SK-N-SH (cell line): ENCODE results near the gene TBC1D8. TPM values are rescaled to one million over a fixed set of nuclear protein-coding genes. Genes with fewer than 3 reads are reported as not detected.

Experiments used
- CTCF ChIA-PET: fragments of 300-600, 350-600 bp; formaldehyde crosslinking; extraction: SDS; loops from one replicate; lab custom pipeline; 2021; lab: Yijun Ruan, JAX
- POLR2A ChIA-PET: fragments of 350-600 bp; sonication (Branson Sonifier 250); formaldehyde crosslinking; extraction: SDS; loops from one replicate; lab custom pipeline; 2020; ENCODE audit warnings: antibody characterized with exemption, inconsistent platforms; lab: Yijun Ruan, JAX
- DNase-seq: peaks from one replicate; pipeline ENCODE4 v3.0.0; 2012
- H2AFZ ChIP-seq: fragments of 200-600 bp; sonication (generic); 2 replicates; pipeline ENCODE4 v1.8.1; 2016; ENCODE audit warnings: antibody characterized with exemption, mild to moderate bottlenecking, low read depth
- H3F3A ChIP-seq: fragments of 200-600 bp; sonication (generic); replicated peaks from 2 replicates; pipeline ENCODE3; 2016; ENCODE audit warnings: antibody characterized with exemption, mild to moderate bottlenecking; ENCODE audit not compliant: insufficient read depth
- H3K27ac ChIP-seq, 2 experiments: fragments of 200-500 bp in 1 of 2; fragments of 200-600 bp in 1 of 2; sonication (Bioruptor generic) in 1 of 2; sonication (generic), shearing (Covaris generic) in 1 of 2; 2 replicates each; pipeline versions ENCODE4 v1.5.1 to v1.6.1; 2014 to 2016; ENCODE audit warnings: low read depth in 2 of 2, inconsistent platforms in 1 of 2, low read length in 1 of 2, mild to moderate bottlenecking in 1 of 2, mixed read lengths in 1 of 2
- H3K27me3 ChIP-seq: fragments of 200-600 bp; sonication (generic), shearing (Covaris generic); 2 replicates; pipeline ENCODE4 v1.6.1; 2016; ENCODE audit warnings: mixed run types; ENCODE audit not compliant: insufficient read depth
- H3K36me3 ChIP-seq, 2 experiments: fragments of 200-500 bp in 1 of 2; fragments of 200-600 bp in 1 of 2; sonication (Bioruptor generic) in 1 of 2; sonication (generic) in 1 of 2; replicated peaks in 1 of 2; 2 replicates each; pipeline versions ENCODE3 to v1.5.1; 2014 to 2016; ENCODE audit warnings: low read length in 1 of 2, mild to moderate bottlenecking in 1 of 2; ENCODE audit not compliant: insufficient read depth in 2 of 2, control insufficient read depth in 1 of 2
- H3K4me1 ChIP-seq, 2 experiments: fragments of 200-500 bp in 1 of 2; fragments of 200-600 bp in 1 of 2; sonication (Bioruptor generic) in 1 of 2; sonication (generic), shearing (Covaris generic) in 1 of 2; 2 replicates each; pipeline versions ENCODE4 v1.5.1 to v1.6.1; 2014 to 2016; ENCODE audit warnings: low read depth in 1 of 2, low read length in 1 of 2, mixed run types in 1 of 2; ENCODE audit not compliant: insufficient read depth in 2 of 2, control insufficient read depth in 1 of 2
- H3K4me2 ChIP-seq: fragments of 200-600 bp; sonication (generic), shearing (Covaris generic); 2 replicates; pipeline ENCODE4 v1.6.1; 2017; ENCODE audit warnings: mixed run types
- H3K4me3 ChIP-seq, 2 experiments: fragments of 200-500 bp in 1 of 2; fragments of 200-600 bp in 1 of 2; sonication (Bioruptor generic) in 1 of 2; sonication (generic), shearing (Covaris generic) in 1 of 2; 2 replicates each; pipeline versions ENCODE4 v1.5.1 to v1.8.1; 2014 to 2016; ENCODE audit warnings: low read depth in 2 of 2, inconsistent platforms in 1 of 2, low read length in 1 of 2, mild to moderate bottlenecking in 1 of 2, mixed read lengths in 1 of 2, moderate library complexity in 1 of 2
- H3K79me2 ChIP-seq: fragments of 200-600 bp; sonication (generic); 2 replicates; pipeline ENCODE4 v1.8.1; 2017; ENCODE audit warnings: mild to moderate bottlenecking; ENCODE audit not compliant: insufficient read depth
- H3K9ac ChIP-seq: fragments of 200-600 bp; sonication (generic); 2 replicates; pipeline ENCODE4 v1.6.1; 2017; ENCODE audit warnings: mixed run types
- H3K9me2 ChIP-seq: fragments of 200-600 bp; sonication (generic); 2 replicates; pipeline ENCODE4 v1.6.1; 2017; ENCODE audit warnings: mixed run types
- H3K9me3 ChIP-seq: fragments of 200-600 bp; sonication (generic); 2 replicates; pipeline ENCODE4 v1.6.1; 2017; ENCODE audit warnings: mixed run types, mild to moderate bottlenecking, moderate library complexity
- H4K20me1 ChIP-seq: fragments of 200-600 bp; sonication (generic); 2 replicates; pipeline ENCODE4 v1.6.1; 2017; ENCODE audit warnings: mild to moderate bottlenecking, mixed run types; ENCODE audit not compliant: insufficient read depth
- CHD2 ChIP-seq: fragments of 150-350 bp; IDR thresholded peaks from 2 replicates; pipeline ENCODE4 v1.6.1; 2018; ENCODE audit warnings: low read length; ENCODE audit not compliant: partially characterized antibody
- ELF1 ChIP-seq: IDR thresholded peaks from 2 replicates; pipeline ENCODE4 v1.4.0; 2012
- FOXJ3 ChIP-seq: sonication (generic); formaldehyde crosslinking; IDR thresholded peaks from 2 replicates; pipeline ENCODE4 v1.5.1; 2020; ENCODE audit warnings: mild to moderate bottlenecking, missing genetic modification reagents
- GABPA ChIP-seq: IDR thresholded peaks from 2 replicates; pipeline ENCODE4 v1.4.0; 2012; ENCODE audit warnings: low read depth, mild to moderate bottlenecking
- JUND ChIP-seq: IDR thresholded peaks from 2 replicates; pipeline ENCODE4 v1.4.0; 2012
- MEF2A ChIP-seq: IDR thresholded peaks from 2 replicates; pipeline ENCODE4 v1.4.0; 2012; ENCODE audit warnings: low read depth, borderline replicate concordance
- NFIC ChIP-seq: IDR thresholded peaks from 2 replicates; pipeline ENCODE4 v1.4.0; 2012; ENCODE audit warnings: borderline replicate concordance
- POLR2AphosphoS5 ChIP-seq: IDR thresholded peaks from 2 replicates; pipeline ENCODE4 v1.6.1; 2012; ENCODE audit warnings: low read depth, low read length
- RCOR1 ChIP-seq: fragments of 150-350 bp; IDR thresholded peaks from 2 replicates; pipeline ENCODE4 v1.6.1; 2017; ENCODE audit warnings: antibody characterized with exemption, low read length
- RFX5 ChIP-seq: IDR thresholded peaks from 2 replicates; pipeline ENCODE4 v1.6.1; 2012; ENCODE audit warnings: mild to moderate bottlenecking, improper control_type of control experiment, low read length
- RXRA ChIP-seq: IDR thresholded peaks from 2 replicates; pipeline ENCODE4 v1.4.0; 2012; ENCODE audit warnings: low read depth, mild to moderate bottlenecking, borderline replicate concordance
- SIN3A ChIP-seq: IDR thresholded peaks from 2 replicates; pipeline ENCODE4 v1.6.1; 2012; ENCODE audit warnings: low read depth, mild to moderate bottlenecking, low read length, moderate library complexity, borderline replicate concordance
- SMC3 ChIP-seq: IDR thresholded peaks from 2 replicates; pipeline ENCODE4 v1.6.1; 2012; ENCODE audit warnings: low read depth, low read length, improper control_type of control experiment
- TEAD4 ChIP-seq: IDR thresholded peaks from 2 replicates; pipeline ENCODE4 v1.4.0; 2012; ENCODE audit warnings: mild to moderate bottlenecking, borderline replicate concordance; ENCODE audit not compliant: insufficient read depth
- WGBS: methylation state at CpG from one replicate; pipeline ENCODE4 v1.1.6; 2017; ENCODE audit warnings: low lambda C conversion rate; 5-methylcytosine and 5-hydroxymethylcytosine counted together
- polyA plus RNA-seq, 3 experiments: library from polyadenylated mRNA; depleted of rRNA; stranded (reverse); fragments of >200 nt; gene quantifications; 2 replicates each; pipeline ENCODE4 v1.2.3, GENCODE V29; 2012
- TF ChIP-seq, protein P1 (sequence below): IDR thresholded peaks from 2 replicates; pipeline ENCODE4 v1.4.0; 2012; ENCODE audit warnings: low read depth, borderline replicate concordance
- TF ChIP-seq, protein P2 (sequence below): fragments of 150-350 bp; IDR thresholded peaks from 2 replicates; pipeline ENCODE4 v1.6.1; 2017; ENCODE audit warnings: antibody characterized with exemption, low read length, low read depth, borderline replicate concordance
- TF ChIP-seq, protein P3 (sequence below): IDR thresholded peaks from 2 replicates; pipeline ENCODE4; 2012
- TF ChIP-seq, protein P4 (sequence below): fragments of 150-350 bp; IDR thresholded peaks from 2 replicates; pipeline ENCODE4 v1.6.1; 2016; ENCODE audit warnings: mild to moderate bottlenecking, low read depth, low read length
- TF ChIP-seq, protein P5 (sequence below): IDR thresholded peaks from 2 replicates; pipeline ENCODE4 v1.4.0; 2012; ENCODE audit warnings: low read depth
- TF ChIP-seq, protein P6 (sequence below): IDR thresholded peaks from 2 replicates; pipeline ENCODE4 v1.6.1; 2012; ENCODE audit warnings: mild to moderate bottlenecking, low read depth, low read length, moderate library complexity

Gene TBC1D8
- polyA plus RNA-seq, 1 of the 3 experiments (the other 2 are of a cell fraction) = 5.3 TPM

DNA sequence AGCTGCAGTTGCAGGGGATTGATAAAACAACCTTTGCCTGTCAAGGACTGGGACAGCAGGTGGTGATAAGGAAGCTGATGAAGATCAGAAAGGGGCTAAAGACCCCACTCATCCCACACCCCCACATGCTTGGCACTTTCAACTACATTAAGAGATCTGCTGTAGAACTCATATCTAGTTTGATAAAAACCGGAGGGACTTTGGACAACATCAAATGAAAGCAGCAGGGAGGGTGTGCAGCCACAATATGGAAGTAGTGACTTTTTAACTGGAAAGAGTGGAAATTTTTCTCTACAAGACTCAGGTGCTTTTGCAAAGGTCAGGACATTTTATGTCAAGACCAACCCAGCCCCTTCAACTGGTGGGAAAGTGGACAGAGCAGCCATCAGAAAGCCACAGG, 56.8 kb downstream of the TBC1D8 start:
- Histone ChIP-seq H2AFZ (no peak overlapping the region), H3K79me2 (no peaks in the 10 kb centered on the region), H3K9me2 (no peaks in the 10 kb centered on the region), H3K27me3 (no peaks in the 10 kb centered on the region), H3K4me2 (no peak overlapping the region), H3K27ac (no peak overlapping the region), H3K36me3 (no peaks in the 10 kb centered on the region), H3K9ac (no peak overlapping the region), H3K4me1 (no peaks in the 10 kb centered on the region; a peak in 1 of 4 replicates), H4K20me1 (no peaks in the 10 kb centered on the region), H3K9me3 (no peaks in the 10 kb centered on the region), H3K4me3 (no peak overlapping the region), H3F3A (no peaks in the 10 kb centered on the region)
- DNase-seq = no peak
- CTCF ChIA-PET = interaction anchor here (0.9 to 1.0 kb wide), 2 partner anchors 57 to 112 kb away, joined by 3 to 5 read pairs; no protein-coding TSS in a partner anchor
- 67% methylated on average over 1 of the region's 1 CpG for WGBS
- POLR2A ChIA-PET = no interaction called here
- TF ChIP-seq POLR2AphosphoS5 = no peak
- no peak for TF ChIP-seq RFX5
- TF ChIP-seq, protein P1, sequence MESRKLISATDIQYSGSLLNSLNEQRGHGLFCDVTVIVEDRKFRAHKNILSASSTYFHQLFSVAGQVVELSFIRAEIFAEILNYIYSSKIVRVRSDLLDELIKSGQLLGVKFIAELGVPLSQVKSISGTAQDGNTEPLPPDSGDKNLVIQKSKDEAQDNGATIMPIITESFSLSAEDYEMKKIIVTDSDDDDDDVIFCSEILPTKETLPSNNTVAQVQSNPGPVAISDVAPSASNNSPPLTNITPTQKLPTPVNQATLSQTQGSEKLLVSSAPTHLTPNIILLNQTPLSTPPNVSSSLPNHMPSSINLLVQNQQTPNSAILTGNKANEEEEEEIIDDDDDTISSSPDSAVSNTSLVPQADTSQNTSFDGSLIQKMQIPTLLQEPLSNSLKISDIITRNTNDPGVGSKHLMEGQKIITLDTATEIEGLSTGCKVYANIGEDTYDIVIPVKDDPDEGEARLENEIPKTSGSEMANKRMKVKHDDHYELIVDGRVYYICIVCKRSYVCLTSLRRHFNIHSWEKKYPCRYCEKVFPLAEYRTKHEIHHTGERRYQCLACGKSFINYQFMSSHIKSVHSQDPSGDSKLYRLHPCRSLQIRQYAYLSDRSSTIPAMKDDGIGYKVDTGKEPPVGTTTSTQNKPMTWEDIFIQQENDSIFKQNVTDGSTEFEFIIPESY = no peak
- TF ChIP-seq NFIC = no peak
- no peak for TF ChIP-seq TEAD4
- no peak for TF ChIP-seq SIN3A
- TF ChIP-seq, protein P2, sequence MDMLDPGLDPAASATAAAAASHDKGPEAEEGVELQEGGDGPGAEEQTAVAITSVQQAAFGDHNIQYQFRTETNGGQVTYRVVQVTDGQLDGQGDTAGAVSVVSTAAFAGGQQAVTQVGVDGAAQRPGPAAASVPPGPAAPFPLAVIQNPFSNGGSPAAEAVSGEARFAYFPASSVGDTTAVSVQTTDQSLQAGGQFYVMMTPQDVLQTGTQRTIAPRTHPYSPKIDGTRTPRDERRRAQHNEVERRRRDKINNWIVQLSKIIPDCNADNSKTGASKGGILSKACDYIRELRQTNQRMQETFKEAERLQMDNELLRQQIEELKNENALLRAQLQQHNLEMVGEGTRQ = no peak
- no peak for TF ChIP-seq JUND
- TF ChIP-seq, protein P3, sequence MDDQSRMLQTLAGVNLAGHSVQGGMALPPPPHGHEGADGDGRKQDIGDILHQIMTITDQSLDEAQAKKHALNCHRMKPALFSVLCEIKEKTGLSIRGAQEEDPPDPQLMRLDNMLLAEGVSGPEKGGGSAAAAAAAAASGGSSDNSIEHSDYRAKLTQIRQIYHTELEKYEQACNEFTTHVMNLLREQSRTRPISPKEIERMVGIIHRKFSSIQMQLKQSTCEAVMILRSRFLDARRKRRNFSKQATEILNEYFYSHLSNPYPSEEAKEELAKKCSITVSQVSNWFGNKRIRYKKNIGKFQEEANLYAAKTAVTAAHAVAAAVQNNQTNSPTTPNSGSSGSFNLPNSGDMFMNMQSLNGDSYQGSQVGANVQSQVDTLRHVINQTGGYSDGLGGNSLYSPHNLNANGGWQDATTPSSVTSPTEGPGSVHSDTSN = no peak
- no peak for TF ChIP-seq GABPA
- TF ChIP-seq RCOR1 = no peak
- no peak for TF ChIP-seq RXRA
- TF ChIP-seq ELF1 = no peak
- TF ChIP-seq, protein P4, sequence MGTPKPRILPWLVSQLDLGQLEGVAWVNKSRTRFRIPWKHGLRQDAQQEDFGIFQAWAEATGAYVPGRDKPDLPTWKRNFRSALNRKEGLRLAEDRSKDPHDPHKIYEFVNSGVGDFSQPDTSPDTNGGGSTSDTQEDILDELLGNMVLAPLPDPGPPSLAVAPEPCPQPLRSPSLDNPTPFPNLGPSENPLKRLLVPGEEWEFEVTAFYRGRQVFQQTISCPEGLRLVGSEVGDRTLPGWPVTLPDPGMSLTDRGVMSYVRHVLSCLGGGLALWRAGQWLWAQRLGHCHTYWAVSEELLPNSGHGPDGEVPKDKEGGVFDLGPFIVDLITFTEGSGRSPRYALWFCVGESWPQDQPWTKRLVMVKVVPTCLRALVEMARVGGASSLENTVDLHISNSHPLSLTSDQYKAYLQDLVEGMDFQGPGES = no peak
- TF ChIP-seq, protein P5, sequence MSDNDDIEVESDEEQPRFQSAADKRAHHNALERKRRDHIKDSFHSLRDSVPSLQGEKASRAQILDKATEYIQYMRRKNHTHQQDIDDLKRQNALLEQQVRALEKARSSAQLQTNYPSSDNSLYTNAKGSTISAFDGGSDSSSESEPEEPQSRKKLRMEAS = no peak
- TF ChIP-seq, protein P6, sequence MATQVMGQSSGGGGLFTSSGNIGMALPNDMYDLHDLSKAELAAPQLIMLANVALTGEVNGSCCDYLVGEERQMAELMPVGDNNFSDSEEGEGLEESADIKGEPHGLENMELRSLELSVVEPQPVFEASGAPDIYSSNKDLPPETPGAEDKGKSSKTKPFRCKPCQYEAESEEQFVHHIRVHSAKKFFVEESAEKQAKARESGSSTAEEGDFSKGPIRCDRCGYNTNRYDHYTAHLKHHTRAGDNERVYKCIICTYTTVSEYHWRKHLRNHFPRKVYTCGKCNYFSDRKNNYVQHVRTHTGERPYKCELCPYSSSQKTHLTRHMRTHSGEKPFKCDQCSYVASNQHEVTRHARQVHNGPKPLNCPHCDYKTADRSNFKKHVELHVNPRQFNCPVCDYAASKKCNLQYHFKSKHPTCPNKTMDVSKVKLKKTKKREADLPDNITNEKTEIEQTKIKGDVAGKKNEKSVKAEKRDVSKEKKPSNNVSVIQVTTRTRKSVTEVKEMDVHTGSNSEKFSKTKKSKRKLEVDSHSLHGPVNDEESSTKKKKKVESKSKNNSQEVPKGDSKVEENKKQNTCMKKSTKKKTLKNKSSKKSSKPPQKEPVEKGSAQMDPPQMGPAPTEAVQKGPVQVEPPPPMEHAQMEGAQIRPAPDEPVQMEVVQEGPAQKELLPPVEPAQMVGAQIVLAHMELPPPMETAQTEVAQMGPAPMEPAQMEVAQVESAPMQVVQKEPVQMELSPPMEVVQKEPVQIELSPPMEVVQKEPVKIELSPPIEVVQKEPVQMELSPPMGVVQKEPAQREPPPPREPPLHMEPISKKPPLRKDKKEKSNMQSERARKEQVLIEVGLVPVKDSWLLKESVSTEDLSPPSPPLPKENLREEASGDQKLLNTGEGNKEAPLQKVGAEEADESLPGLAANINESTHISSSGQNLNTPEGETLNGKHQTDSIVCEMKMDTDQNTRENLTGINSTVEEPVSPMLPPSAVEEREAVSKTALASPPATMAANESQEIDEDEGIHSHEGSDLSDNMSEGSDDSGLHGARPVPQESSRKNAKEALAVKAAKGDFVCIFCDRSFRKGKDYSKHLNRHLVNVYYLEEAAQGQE = no peak
- no peak for TF ChIP-seq MEF2A
- TF ChIP-seq FOXJ3 = no peak
- TF ChIP-seq SMC3 = no peak
- no peak for TF ChIP-seq CHD2
